ENCODE measurements around the gene C10orf105. TPM values are rescaled to one million over a fixed set of nuclear protein-coding genes. Genes with fewer than 3 reads are reported as not detected.

Gene C10orf105
- total and polyA plus RNA-seq, 4 experiments from 2014 or later: 0.07 to 0.12 (median 0.09) TPM

- Histone ChIP-seq H3K4me1 (ENCODE audit: insufficient read depth, low read length) (no peaks in the 10 kb centered on the region), H3K9me3 (ENCODE audit: control insufficient read depth in 1 of 2, low read length in 2 of 2) (no peaks in the 10 kb centered on the region), H3K36me3 (ENCODE audit: insufficient read depth, low read length) (no peaks in the 10 kb centered on the region), H3K27ac (ENCODE audit: low read depth, low read length) (no peak overlapping the region), H3K4me3 (ENCODE audit: low read length in 2 of 2) (no peak overlapping the region), H3K27me3 (ENCODE audit: insufficient read depth, low read length) (no peaks in the 10 kb centered on the region)
- ChIA-PET CTCF (ENCODE audit: partially characterized antibody) (interaction anchor here (0.8 to 1.8 kb wide), 3 partner anchors 101 to 150 kb away, joined by 4 to 20 read pairs (median 5); no protein-coding TSS in a partner anchor), POLR2A (ENCODE audit: partially characterized antibody) (no interaction called here)
- no peaks in the 10 kb centered on the region for H3K36me3 Mint-ChIP-seq
- H3K9me3 Mint-ChIP-seq: no peaks in the 10 kb centered on the region
- H3K4me3 Mint-ChIP-seq: no peak overlapping the region
- peaks cover 1 to 18% (median 9%) of the 10 kb centered on the region in 4 donors for H3K4me1 Mint-ChIP-seq
- intact Hi-C loops (cut with micrococcal nuclease): no loop called here
- peaks cover 0 to 6% of the 10 kb centered on the region in 2 donors for H3K27me3 Mint-ChIP-seq
- DNase-seq: no peak
- H3K27ac Mint-ChIP-seq: no peak overlapping the region
Measured at GRCh38 chr10:71665456-71665855, 54.1 kb downstream of the C10orf105 start.

- Histone ChIP-seq H3K4me3 (ENCODE audit: low read length in 2 of 2) (no peak overlapping the region), H3K9me3 (ENCODE audit: control insufficient read depth in 1 of 2, low read length in 2 of 2) (no peaks in the 10 kb centered on the region), H3K27me3 (ENCODE audit: insufficient read depth, low read length) (no peaks in the 10 kb centered on the region), H3K36me3 (ENCODE audit: insufficient read depth, low read length) (no peaks in the 10 kb centered on the region), H3K4me1 (ENCODE audit: insufficient read depth, low read length) (no peaks in the 10 kb centered on the region), H3K27ac (ENCODE audit: low read depth, low read length) (no peak overlapping the region)
- ChIA-PET POLR2A (ENCODE audit: partially characterized antibody) (no interaction called here), CTCF (ENCODE audit: partially characterized antibody) (interaction anchor here (0.6 to 1.8 kb wide), 6 partner anchors 30 to 151 kb away, joined by 3 to 20 read pairs (median 4); no protein-coding TSS in a partner anchor)
- Mint-ChIP-seq H3K27ac (no peak overlapping the region), H3K4me1 (peaks cover 1 to 18% (median 9%) of the 10 kb centered on the region in 4 donors), H3K36me3 (no peaks in the 10 kb centered on the region), H3K27me3 (peaks cover 0 to 6% of the 10 kb centered on the region in 2 donors), H3K9me3 (no peaks in the 10 kb centered on the region), H3K4me3 (no peak overlapping the region)
- DNase-seq: no peak
- intact Hi-C loops (cut with micrococcal nuclease): loop anchor here (1.0 kb wide), 1 partner anchor 148 kb away; no protein-coding TSS in a partner anchor
Measured at GRCh38 chr10:71664585-71664984, 55.0 kb downstream of the C10orf105 start.

GRCh38 chr10:71663311-71663710, 56.3 kb downstream of the C10orf105 start:
- no peaks in the 10 kb centered on the region for H3K27me3 ChIP-seq (ENCODE audit: insufficient read depth, low read length)
- DNase-seq: no peak
- no peaks in the 10 kb centered on the region for H3K9me3 ChIP-seq (ENCODE audit: control insufficient read depth in 1 of 2, low read length in 2 of 2)
- Mint-ChIP-seq H3K27me3 (peaks cover 0 to 6% of the 10 kb centered on the region in 2 donors), H3K9me3 (no peaks in the 10 kb centered on the region), H3K4me1 (peaks cover 1 to 18% (median 9%) of the 10 kb centered on the region in 4 donors), H3K36me3 (no peaks in the 10 kb centered on the region), H3K27ac (peak overlapping the region in 1 of 7 donors; percentile 56), H3K4me3 (no peak overlapping the region)
- no peak overlapping the region for H3K4me3 ChIP-seq (ENCODE audit: low read length in 2 of 2)
- no peaks in the 10 kb centered on the region for H3K4me1 ChIP-seq (ENCODE audit: insufficient read depth, low read length)
- CTCF ChIA-PET (ENCODE audit: partially characterized antibody): no interaction called here
- H3K36me3 ChIP-seq (ENCODE audit: insufficient read depth, low read length): no peaks in the 10 kb centered on the region
- POLR2A ChIA-PET (ENCODE audit: partially characterized antibody): no interaction called here
- no peak overlapping the region for H3K27ac ChIP-seq (ENCODE audit: low read depth, low read length)
- intact Hi-C loops (cut with micrococcal nuclease): no loop called here

- Mint-ChIP-seq H3K4me3 (no peak overlapping the region), H3K27ac (no peak overlapping the region), H3K27me3 (peaks cover 0 to 2% of the 10 kb centered on the region in 2 donors), H3K4me1 (peaks cover 0 to 10% (median 3%) of the 10 kb centered on the region in 4 donors), H3K9me3 (no peaks in the 10 kb centered on the region), H3K36me3 (no peaks in the 10 kb centered on the region)
- no peaks in the 10 kb centered on the region for H3K36me3 ChIP-seq (ENCODE audit: insufficient read depth, low read length)
- no peaks in the 10 kb centered on the region for H3K9me3 ChIP-seq (ENCODE audit: control insufficient read depth in 1 of 2, low read length in 2 of 2)
- no peak for DNase-seq
- intact Hi-C loops (cut with micrococcal nuclease): no loop called here
- H3K27ac ChIP-seq (ENCODE audit: low read depth, low read length): no peak overlapping the region
- no peaks in the 10 kb centered on the region for H3K4me1 ChIP-seq (ENCODE audit: insufficient read depth, low read length)
- ChIA-PET CTCF (ENCODE audit: partially characterized antibody) (no interaction called here), POLR2A (ENCODE audit: partially characterized antibody) (no interaction called here)
- no peaks in the 10 kb centered on the region for H3K27me3 ChIP-seq (ENCODE audit: insufficient read depth, low read length)
- H3K4me3 ChIP-seq (ENCODE audit: low read length in 2 of 2): no peak overlapping the region
Measured at GRCh38 chr10:71661779-71662336, 57.7 kb downstream of the C10orf105 start.

Other genes starting within 250 kb of the C10orf105 start
- gene VSIR, start 53.7 kb upstream of the C10orf105 start, total RNA-seq: 10 to 100 TPM; 97.8 to 98.4 TPM
- 100 to 1,000 TPM; 350 to 372 TPM for gene VSIR, start 53.7 kb upstream of the C10orf105 start, polyA plus RNA-seq
- 100 to 1,000 TPM; 248 to 257 TPM for gene PSAP, start 131.5 kb upstream of the C10orf105 start, total RNA-seq
- 100 to 1,000 TPM; 392 to 611 TPM for gene PSAP, start 131.5 kb upstream of the C10orf105 start, polyA plus RNA-seq
- gene CHST3, start 244.6 kb upstream of the C10orf105 start, total RNA-seq: not detected
- not detected for gene CHST3, start 244.6 kb upstream of the C10orf105 start, polyA plus RNA-seq